Astrocyte of the spinal cord (primary cell): Measurements from ENCODE around the gene CNTN3.

ENCODE experiments used
- DNase-seq: peaks from one replicate; pipeline ENCODE4 v3.0.0; 2011; ENCODE audit warnings: low read depth, low spot score
- H3K4me3 ChIP-seq: 2 replicates; pipeline ENCODE4 v1.5.1; 2011; ENCODE audit warnings: low read depth, mild to moderate bottlenecking, low read length, moderate library complexity
- in situ Hi-C: cut with HindIII; loops from 2 replicates; pipeline ENCODE4 v1.10.0; 2017; ENCODE audit warnings: low sequenced_read_pairs
- TF ChIP-seq, protein P1 (sequence below): IDR thresholded peaks from 2 replicates; pipeline ENCODE4 v1.5.1; 2012; ENCODE audit warnings: low read depth, mild to moderate bottlenecking, low read length, inconsistent platforms

Gene CNTN3

DNA sequence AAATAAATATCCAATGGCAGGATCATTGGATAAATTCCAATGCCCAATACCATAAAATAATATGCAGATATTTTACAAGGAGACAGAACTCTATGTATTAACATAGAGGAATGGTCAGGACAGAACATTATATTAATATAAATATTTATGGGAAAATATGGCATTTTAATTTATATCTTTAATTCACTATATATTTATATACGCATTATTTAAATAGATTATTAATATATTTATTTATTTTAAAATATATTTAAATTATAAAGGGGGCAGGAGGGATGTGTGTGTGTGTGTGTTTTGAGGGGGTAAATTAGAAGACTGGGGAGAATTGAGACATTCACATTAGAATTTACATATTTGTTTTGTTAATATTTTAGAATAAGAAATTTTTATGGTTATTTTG, 31.6 kb upstream of the CNTN3 start:
- in situ Hi-C loops: no loop called here
- no peak for DNase-seq
- no peak overlapping the region for H3K4me3 ChIP-seq
- TF ChIP-seq, protein P1, sequence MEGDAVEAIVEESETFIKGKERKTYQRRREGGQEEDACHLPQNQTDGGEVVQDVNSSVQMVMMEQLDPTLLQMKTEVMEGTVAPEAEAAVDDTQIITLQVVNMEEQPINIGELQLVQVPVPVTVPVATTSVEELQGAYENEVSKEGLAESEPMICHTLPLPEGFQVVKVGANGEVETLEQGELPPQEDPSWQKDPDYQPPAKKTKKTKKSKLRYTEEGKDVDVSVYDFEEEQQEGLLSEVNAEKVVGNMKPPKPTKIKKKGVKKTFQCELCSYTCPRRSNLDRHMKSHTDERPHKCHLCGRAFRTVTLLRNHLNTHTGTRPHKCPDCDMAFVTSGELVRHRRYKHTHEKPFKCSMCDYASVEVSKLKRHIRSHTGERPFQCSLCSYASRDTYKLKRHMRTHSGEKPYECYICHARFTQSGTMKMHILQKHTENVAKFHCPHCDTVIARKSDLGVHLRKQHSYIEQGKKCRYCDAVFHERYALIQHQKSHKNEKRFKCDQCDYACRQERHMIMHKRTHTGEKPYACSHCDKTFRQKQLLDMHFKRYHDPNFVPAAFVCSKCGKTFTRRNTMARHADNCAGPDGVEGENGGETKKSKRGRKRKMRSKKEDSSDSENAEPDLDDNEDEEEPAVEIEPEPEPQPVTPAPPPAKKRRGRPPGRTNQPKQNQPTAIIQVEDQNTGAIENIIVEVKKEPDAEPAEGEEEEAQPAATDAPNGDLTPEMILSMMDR: no peak

DNA sequence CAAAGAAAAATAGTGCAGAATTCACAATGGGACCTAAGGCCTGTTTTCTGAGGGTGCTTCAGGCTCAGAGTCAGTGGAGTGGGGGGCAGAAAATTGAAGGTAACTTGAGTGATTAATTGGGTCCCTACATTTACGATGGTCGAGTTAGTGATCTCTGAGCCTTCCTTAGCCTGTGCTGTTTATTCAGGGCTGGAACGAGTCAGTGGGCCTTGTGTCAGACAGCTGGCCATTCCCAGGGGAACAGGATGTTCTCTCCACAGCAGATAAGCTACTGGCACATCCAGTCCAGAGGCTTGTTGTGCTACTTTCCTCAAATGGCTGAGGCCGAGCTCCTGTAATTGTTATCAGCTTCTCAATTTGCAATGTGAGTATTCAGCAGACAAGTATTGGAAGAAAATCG, 29.2 kb upstream of the CNTN3 start:
- no peak overlapping the region for H3K4me3 ChIP-seq
- in situ Hi-C loops: no loop called here
- TF ChIP-seq, protein P1: no peak
- DNase-seq: no peak

GRCh38 chr3:74642876-74643275, 28.4 kb upstream of the CNTN3 start:
- no peak overlapping the region for H3K4me3 ChIP-seq
- DNase-seq: no peak
- TF ChIP-seq, protein P1: no peak
- in situ Hi-C loops: no loop called here

GRCh38 chr3:74640211-74640610, 25.8 kb upstream of the CNTN3 start:
- no peak for DNase-seq
- in situ Hi-C loops: no loop called here
- H3K4me3 ChIP-seq: no peak overlapping the region
- TF ChIP-seq, protein P1: no peak

- H3K4me3 ChIP-seq: no peak overlapping the region
- TF ChIP-seq, protein P1: no peak
- in situ Hi-C loops: no loop called here
- no peak for DNase-seq
Observed at GRCh38 chr3:74639681-74640080, 25.2 kb upstream of the CNTN3 start.

GRCh38 chr3:74636981-74637380, 22.5 kb upstream of the CNTN3 start:
- no peak for DNase-seq
- H3K4me3 ChIP-seq: no peak overlapping the region
- in situ Hi-C loops: no loop called here
- TF ChIP-seq, protein P1: no peak

GRCh38 chr3:74633021-74633420, 18.6 kb upstream of the CNTN3 start:
- DNase-seq: no peak

More at GRCh38 chr3:74633021-74633420, 18.6 kb upstream of the CNTN3 start:
- H3K4me3 ChIP-seq: no peak overlapping the region
- TF ChIP-seq, protein P1: no peak
- in situ Hi-C loops: no loop called here
